Measurements from ENCODE around the gene GOLGA6L2.

Gene GOLGA6L2, protein sequence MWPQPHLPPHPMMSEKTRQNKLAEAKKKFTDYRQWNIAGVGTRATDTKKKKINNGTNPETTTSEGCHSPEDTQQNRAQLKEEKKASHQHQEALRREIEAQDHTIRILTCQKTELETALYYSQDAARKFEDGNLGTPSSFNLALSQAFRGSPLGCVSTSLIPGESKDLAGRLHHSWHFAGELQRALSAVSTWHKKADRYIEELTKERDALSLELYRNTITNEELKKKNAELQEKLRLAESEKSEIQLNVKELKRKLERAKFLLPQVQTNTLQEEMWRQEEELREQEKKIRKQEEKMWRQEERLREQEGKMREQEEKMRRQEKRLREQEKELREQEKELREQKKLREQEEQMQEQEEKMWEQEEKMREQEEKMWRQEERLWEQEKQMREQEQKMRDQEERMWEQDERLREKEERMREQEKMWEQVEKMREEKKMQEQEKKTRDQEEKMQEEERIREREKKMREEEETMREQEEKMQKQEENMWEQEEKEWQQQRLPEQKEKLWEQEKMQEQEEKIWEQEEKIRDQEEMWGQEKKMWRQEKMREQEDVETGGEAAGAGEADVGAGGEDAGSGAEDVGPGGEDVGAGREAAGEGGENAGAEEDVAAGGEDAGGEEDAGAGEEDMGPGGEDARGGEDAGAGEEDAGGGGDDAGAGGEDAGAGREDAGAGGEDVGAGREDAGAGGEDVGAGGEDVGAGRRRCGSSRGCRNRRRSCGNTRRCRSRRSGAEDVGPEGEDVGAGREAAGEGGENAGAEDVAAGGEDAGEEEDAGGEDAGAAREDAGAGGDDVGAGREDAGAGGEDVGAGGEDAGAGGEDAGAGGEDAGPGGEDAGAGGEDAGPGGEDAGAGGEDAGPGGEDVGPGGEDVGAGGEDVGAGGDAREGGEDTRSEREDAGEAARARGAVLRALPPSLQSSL

GRCh38 chr15:23447107-23447500 is at the start of gene GOLGA6L2:
Gene GOLGA6L2, minus strand, starts transcription at chr15:23447243. Its CDS starts 62 bp downstream, at chr15:23447181.
- in situ Hi-C loops (cut with HindIII; ENCODE audit: low pct_ligation_motif_present, low sequenced_read_pairs), result no loop called here
- TF ChIP-seq, protein P1, sequence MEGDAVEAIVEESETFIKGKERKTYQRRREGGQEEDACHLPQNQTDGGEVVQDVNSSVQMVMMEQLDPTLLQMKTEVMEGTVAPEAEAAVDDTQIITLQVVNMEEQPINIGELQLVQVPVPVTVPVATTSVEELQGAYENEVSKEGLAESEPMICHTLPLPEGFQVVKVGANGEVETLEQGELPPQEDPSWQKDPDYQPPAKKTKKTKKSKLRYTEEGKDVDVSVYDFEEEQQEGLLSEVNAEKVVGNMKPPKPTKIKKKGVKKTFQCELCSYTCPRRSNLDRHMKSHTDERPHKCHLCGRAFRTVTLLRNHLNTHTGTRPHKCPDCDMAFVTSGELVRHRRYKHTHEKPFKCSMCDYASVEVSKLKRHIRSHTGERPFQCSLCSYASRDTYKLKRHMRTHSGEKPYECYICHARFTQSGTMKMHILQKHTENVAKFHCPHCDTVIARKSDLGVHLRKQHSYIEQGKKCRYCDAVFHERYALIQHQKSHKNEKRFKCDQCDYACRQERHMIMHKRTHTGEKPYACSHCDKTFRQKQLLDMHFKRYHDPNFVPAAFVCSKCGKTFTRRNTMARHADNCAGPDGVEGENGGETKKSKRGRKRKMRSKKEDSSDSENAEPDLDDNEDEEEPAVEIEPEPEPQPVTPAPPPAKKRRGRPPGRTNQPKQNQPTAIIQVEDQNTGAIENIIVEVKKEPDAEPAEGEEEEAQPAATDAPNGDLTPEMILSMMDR (IDR thresholded peaks at IDR 0.05; ENCODE audit: low read depth, low read length, missing control alignments), result no peak
- DNase-seq, result no peak
- Histone ChIP-seq H3K27me3 (replicated peaks) (no peaks in the 10 kb centered on the region), H3K4me3 (ENCODE audit: low read depth, low read length) (no peak within 1 kb of the TSS), H3K36me3 (replicated peaks) (no peaks in the 10 kb centered on the region), H3K27ac (no peak within 1 kb of the TSS)

DNA sequence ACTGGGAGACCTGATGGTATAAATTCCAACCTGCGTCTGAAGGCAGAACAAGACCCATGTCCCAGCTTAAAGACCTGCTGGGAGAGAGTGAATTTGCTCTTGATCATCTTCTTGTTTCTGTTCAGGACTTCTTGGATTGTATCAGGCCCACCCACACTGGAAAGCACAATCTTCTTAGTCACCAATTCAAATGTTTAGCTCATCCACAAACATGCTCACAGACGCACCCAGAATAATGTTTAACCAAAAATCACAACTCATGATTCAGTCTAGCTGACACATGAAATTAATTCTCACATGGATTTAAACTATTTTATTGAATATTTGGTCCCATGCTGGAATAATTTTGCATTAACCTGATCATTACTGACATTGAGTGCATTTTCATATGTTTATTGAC is 37.8 kb upstream of the GOLGA6L2 start:
- TF ChIP-seq, protein P1 (IDR thresholded peaks at IDR 0.05; ENCODE audit: low read depth, low read length, missing control alignments), result no peak
- no peaks in the 10 kb centered on the region for H3K36me3 ChIP-seq (replicated peaks)
- no peak overlapping the region for H3K27ac ChIP-seq
- in situ Hi-C loops (cut with HindIII; ENCODE audit: low pct_ligation_motif_present, low sequenced_read_pairs), result no loop called here
- no peak overlapping the region for H3K4me3 ChIP-seq (ENCODE audit: low read depth, low read length)
- no peak for DNase-seq
- H3K27me3 ChIP-seq (replicated peaks), result no peaks in the 10 kb centered on the region

GRCh38 chr15:23483821-23484299 is 36.8 kb upstream of the GOLGA6L2 start:
- in situ Hi-C loops (cut with HindIII; ENCODE audit: low pct_ligation_motif_present, low sequenced_read_pairs), result no loop called here
- no peak overlapping the region for H3K4me3 ChIP-seq (ENCODE audit: low read depth, low read length)
- no peaks in the 10 kb centered on the region for H3K36me3 ChIP-seq (replicated peaks)
- TF ChIP-seq, protein P1 (IDR thresholded peaks at IDR 0.05; ENCODE audit: low read depth, low read length, missing control alignments), result no peak
- DNase-seq, result no peak
- no peak overlapping the region for H3K27ac ChIP-seq
- no peaks in the 10 kb centered on the region for H3K27me3 ChIP-seq (replicated peaks)

DNA sequence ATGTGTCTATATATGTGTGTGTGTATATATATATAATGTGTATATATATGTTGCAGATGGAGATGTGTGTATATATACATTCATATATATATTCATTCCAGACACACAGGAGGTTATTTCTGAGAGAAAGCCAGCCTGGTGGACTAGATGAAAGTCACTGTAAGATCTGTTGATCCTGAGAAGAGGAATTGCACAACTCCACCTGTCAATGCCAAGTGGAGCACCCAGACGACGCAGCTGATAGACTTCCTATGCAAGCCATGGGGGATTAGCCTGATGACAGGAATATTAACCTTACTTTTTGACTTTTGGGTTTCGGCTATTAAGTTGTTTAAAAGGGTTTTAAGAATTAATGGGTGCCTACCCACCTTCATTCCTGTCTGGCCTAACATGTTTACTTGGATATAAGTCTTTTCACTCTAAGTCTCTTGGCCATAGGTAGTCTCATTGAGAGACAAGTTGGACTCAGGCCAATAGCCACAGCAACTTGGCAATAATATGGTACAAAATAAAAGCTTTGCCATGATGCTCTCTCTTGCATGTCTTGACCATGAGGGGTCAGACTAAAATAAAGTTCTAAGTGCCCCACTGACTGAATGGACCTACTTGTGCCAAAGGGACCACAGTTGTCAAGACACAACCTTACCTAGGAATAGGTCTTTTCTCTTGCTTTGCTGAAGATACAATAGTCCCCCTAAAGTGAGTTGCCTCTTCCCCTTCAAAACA is 35.9 kb upstream of the GOLGA6L2 start:
- TF ChIP-seq, protein P1 (IDR thresholded peaks at IDR 0.05; ENCODE audit: low read depth, low read length, missing control alignments), result no peak
- Histone ChIP-seq H3K27ac (no peak overlapping the region), H3K36me3 (replicated peaks) (no peaks in the 10 kb centered on the region), H3K4me3 (ENCODE audit: low read depth, low read length) (no peak overlapping the region), H3K27me3 (replicated peaks) (no peaks in the 10 kb centered on the region)
- DNase-seq, result no peak
- in situ Hi-C loops (cut with HindIII; ENCODE audit: low pct_ligation_motif_present, low sequenced_read_pairs), result no loop called here

GRCh38 chr15:23482228-23482627 is 35.2 kb upstream of the GOLGA6L2 start:
- no peak overlapping the region for H3K27ac ChIP-seq

More at GRCh38 chr15:23482228-23482627, 35.2 kb upstream of the GOLGA6L2 start:
- H3K36me3 ChIP-seq (replicated peaks), result no peaks in the 10 kb centered on the region
- H3K27me3 ChIP-seq (replicated peaks), result no peaks in the 10 kb centered on the region
- no peak overlapping the region for H3K4me3 ChIP-seq (ENCODE audit: low read depth, low read length)
- TF ChIP-seq, protein P1 (IDR thresholded peaks at IDR 0.05; ENCODE audit: low read depth, low read length, missing control alignments), result no peak
- DNase-seq, result no peak
- in situ Hi-C loops (cut with HindIII; ENCODE audit: low pct_ligation_motif_present, low sequenced_read_pairs), result no loop called here
